Endothelial cell of umbilical vein (primary cell): Measurements from ENCODE around the gene NHLRC4.

Experiments
- EZH2 ChIP-seq: IDR thresholded peaks from 2 replicates; pipeline ENCODE4 v1.6.1; 2012; ENCODE audit warnings: borderline replicate concordance, low read depth, mild to moderate bottlenecking, moderate library complexity, low read length, inconsistent platforms; ENCODE audit not compliant: severe bottlenecking
- MYC ChIP-seq: IDR thresholded peaks from one replicate; pipeline ENCODE4 v1.6.1; 2011; ENCODE audit warnings: mild to moderate bottlenecking, low read depth, low read length

- no peak for TF ChIP-seq MYC
- no peak for TF ChIP-seq EZH2
Observed at GRCh38 chr16:533391-534123, 33.2 kb upstream of the NHLRC4 start.
